ENCODE measurements around the gene TSTD1.
"Not testable (repeated sequence)": the region's sequence is repeated elsewhere in the genome, so short reads cannot be mapped to it uniquely, and the experiment has no call there.

TSTD1 gene

DNA sequence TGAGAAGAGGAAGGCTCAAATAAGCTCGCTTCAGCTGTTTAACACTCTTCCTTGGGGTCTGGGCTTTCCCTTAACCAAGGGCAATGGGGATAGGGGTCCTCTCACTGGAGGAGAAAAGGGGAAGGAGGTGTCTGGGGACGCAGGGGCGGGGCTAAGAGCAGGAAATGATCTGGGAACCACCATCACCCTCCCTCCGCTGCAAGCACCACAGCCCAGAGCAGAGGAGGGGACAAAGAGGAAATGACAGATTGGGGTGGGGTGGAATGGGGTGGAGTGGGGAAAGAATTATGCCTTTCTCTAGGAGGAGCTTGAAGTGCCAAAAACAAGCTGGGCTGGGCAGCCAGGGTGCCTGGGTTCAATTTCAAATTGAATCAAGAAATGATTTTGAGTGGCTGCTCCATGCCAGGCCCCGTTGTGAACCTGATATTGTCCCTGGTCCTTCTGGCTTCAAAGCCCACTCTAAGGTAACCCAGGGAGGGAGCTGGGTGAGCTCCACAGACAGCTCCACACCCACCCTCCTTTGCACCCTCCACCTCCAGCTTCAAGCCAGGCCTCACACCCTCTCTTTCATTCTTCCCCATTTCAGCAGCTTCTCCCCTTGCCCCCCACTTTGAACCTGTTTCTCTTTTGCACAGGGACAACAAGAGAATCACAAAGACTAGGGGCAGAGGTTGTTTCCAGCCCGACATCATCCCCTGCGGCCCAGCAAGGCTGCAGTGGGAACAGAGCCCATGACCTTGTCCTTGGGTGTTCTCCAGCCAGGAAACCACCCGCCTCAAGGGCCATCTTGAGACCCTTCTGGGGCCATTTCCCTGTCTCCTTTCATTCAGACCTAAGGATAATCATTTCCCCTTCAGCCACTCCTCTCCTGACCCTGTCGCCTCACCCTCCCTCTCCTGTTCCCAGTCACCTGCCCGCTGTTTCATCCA lies 29.8 kb upstream of the TSTD1 start:
- no peak for DNase-seq

DNA sequence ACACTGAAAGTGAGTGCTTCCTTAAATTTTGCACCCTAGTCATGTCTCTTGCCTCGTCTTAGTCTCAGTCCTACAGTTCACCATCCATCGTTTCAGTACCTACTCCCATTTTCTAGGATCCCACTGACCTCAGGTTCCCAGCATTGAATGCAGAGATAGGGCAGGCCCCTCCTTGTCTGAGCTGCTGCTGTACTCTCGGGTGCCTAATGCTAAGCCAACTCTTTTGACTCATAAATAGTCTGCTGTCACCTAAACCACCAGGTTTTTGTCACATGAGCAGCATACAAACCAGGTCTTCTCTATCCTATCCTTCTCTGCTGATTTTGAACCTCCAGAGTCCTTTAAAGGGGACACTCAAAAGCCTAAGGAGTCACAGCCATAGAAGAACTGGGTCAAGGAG lies 27.9 kb upstream of the TSTD1 start:
- DNase-seq, result no peak

DNA sequence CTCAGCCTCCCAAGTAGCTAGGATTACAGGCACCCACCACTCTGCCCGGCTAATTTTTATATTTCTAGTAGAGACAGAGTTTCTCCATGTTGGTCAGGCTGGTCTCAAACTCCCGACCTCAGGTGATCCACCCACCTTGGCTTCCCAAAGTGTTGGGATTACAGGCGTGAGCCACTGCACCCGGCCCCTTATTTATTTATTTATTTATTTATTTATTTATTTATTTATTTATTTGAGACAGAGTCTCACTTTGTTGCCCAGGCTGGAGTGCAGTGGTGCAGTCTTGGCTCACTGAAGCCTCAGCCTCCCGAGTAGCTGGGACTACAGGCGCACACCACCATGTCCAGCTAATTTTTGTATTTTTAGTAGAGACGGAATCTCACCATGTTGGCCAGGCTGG lies 26.9 kb upstream of the TSTD1 start:
- DNase-seq, result not testable (repeated sequence)

DNA sequence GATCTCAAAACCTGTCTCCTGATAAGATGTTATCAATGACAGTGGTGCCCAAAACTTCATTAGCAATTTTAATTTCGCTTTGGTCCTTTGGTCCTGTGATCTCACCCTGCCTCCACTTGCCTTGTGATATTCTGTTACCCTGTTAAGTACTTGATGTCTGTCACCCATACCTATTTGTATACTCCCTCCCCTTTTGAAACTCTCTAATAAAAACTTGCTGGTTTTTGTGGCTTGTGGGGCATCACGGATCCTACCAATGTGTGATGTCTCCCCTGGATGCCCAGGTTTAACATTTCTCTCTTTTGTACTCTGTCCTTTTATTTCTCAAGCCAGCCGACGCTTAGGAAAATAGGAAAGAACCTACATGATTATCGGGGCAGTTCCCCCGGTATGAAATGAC lies 25.2 kb upstream of the TSTD1 start:
- not testable (repeated sequence) for DNase-seq

DNA sequence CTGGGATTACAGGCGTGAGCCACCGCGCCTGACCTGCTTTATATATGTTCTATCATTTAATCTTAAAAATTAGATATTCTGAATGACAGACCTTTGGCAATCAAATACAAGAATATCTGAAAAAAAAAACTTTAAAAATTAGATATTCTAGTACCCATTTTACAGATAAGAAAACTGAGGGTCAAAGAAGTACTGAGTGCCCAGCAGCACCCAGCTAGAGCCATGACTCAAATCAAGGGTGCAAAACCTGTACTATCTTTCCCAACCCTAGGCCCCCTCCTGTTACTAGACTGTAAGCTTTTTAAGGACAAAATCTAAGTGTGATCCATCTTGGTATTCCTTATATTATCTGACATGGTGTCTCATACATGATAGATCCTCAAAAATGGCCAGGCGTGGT lies 22.7 kb upstream of the TSTD1 start:
- DNase-seq, result no peak

DNA sequence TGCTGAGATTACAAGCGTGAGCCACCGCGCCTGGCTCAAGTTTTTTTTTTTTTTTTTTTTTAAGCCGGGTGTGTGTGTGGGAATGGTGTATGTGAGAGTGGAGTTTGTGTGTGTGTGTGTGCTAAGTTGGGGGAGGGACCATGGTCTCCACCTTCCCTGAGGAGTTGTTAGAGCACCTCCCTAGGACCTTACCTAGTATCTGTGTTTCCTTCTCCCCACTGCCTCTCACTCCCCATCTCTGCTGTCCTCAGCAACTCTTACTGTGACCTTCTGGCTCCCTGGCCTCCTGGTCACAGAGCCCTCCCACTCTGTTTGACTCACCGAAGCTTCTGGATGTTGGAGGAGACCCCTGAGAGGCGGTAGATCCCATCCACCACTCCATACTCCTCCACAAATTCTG lies 20.5 kb upstream of the TSTD1 start:
- no peak for DNase-seq

DNA sequence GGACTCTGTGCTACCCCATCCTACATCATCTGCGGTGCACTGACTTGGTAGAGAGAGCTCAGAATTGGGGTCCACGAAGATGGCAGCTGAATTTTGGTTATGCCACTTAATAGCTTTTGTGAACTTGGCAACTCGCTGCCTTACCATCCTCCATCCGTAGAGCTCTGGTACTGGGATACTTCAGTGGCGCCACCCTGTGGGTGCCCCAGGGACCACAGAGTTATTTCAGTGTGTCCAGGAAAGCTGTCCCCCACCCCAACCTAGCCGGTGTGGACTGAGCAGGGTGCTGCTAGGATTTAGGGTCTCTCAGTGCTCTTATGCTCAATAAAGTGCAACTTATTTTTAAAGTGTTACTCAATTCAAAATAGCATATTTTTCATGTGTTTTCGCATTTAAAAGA lies 16.0 kb upstream of the TSTD1 start:
- DNase-seq, result no peak

DNA sequence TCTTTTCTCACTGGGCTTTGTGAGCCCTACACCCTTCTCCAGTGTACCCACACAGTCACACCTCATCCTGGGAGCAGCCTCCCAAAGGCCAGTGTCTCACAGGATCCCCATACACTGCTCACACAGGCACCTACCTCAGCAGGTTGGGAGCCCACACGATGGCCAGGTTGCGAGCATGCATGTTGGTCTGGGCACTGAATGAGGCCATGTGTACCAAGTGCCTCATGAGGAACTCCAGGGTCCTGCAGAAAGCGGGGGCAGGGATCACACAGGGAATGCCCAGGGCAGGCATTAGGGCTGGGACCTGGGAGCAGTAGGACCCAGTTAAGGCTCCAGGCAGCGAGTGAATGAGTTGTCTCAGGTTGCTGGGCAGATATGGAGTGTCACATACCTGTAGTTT lies 15.5 kb upstream of the TSTD1 start:
- no peak for DNase-seq

DNA sequence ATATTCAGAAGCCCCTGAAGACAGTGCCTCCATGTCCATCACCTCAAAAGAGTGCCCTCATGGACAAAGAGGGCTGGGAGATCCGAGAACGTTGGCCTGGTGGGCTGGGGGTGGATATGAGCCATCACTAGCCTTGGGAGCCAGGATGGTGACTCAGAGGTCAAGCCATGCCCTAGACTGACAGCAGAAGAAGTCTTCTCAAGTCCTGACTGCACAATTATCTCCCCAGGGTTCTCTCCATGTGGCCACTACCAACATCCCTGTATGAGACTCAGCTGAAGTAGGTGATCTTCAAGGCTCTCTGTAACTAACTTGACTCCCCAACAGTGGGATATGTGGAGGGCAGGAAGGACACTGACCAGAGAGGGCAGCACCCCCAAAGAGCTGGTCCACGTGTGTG lies 14.1 kb upstream of the TSTD1 start:
- DNase-seq, result no peak

DNA sequence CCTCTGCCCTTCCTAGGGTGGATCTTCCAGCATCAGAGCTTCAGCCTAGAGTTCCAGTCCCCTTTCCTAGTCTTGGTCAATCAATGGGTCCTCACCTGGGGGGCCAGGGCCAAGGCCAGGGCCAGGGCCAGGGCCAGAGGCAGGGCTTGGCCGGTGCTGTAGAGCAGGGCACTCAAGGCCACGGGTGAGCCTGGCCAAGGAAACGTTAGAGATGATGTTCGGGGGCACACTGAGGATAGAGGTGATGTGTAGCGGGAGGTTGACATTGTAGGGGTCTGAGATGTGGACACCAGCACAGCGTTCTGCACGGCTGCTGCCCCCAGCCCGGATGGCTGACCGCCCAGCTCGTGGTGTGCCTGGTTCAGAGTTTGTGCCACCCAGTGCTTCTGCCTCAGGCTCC lies 12.5 kb upstream of the TSTD1 start:
- DNase-seq, result no peak

DNA sequence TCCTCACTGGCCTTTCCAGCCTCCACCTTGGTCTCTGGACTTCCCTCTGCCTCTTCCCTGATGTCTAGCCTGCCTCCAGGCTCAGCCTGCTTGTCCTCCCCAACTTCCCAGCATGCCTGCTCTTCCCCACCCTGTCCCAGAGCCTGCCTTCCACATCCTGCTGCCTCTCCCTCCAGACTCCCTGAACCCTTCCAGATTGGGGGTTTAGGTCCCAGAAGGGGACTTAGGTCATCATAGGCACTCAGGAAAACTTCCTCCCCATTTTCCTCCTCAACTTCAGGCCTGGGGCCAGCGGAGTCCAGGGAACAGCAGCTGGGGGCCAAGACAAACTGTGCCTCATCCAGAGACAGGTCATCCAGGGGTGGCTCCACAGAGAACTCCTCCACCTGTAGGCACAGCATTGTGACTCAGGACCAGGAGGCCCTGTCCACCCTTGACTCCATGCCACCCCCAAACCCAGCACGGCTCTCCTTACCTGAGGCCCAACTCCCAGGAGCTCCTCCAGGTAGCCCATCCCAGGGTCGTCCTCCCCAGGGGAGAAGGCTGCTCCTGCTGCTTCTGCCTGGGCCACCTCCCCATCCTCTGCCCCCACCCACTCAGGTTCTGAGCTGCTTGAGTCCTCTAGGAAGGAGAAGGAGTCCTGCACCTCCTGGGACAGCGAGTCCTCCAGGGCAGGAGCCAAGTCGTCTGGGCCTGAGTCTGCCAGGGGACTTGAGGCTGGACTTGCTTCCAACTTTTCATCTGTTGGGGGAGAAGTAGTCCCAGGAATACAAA lies 10.4 kb upstream of the TSTD1 start:
- DNase-seq, result no peak

DNA sequence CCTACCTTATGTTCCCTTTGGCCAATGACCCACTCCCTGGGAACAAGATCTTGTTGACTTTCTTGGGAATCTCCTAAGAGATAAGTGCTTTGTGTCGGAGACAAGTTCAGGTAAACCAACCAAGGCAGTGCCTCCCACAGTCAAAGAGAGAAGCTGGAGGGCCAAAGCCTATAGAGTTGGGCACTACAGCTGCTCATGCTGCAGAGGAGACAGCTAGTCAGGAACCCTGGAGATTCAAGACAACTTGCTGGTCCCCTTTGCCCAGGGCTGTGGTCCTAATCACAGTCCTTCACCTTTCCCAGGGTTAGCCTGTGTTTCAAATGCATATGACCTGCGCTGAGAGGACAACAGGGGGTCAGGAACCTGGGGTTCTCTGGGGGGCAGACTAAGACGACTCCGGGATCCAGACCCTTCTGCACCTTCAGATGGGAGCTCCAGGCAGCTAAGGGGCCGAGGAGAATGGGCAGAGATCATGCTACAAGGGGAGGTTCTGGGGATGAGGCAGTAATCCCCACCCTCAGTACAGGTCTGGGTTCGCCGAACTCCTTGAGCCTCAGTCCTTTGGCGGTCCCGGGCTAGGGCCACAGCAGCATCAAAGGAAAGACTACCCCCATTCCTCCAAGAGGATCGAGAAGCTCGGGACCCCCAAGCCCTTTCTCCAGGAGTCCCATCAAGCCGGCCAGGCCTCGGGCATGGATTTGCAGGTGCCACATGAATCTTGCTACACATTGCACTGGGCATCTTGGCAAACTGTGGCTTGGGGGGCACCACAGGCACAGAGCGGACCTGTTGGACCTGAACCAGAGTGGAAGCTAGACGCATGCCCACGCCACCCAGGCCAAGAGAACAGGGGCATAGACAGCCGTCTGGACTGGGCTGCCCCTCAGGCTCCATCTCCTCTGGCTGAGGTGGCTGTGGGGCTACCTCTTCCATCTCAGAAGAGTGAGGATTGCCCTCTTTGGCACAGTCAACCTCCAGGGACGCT lies 9.0 kb upstream of the TSTD1 start:
- DNase-seq, result no peak

DNA sequence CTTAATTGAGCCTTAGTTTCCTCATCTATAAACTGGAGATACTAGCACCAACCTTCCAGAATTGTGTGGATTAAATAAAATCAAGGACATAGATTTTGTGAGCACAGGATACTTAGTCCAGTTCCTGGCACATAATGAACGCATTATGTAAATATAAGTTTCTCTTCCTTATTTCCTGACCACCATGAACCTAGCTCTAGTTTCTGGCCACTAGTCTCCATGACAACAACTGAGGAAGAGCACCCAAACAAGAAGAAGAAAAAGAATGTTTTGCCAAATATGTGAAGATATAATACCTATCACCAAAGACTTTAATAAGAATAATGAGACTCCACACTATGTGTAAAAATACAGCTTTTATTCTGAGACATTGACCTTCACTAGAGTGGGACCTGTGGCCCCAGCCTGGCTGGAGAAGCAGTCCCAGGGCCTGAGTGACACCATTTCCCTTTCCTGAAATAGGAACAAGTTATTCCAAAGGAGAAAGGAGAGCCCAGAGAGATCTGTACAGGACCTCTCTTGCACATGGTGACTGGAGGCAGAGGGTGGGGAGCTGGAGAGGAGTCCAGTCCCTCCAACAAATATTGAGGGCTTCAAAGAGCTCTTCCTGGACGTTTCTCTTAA lies 8.0 kb upstream of the TSTD1 start:
- peak; percentile 38 for DNase-seq

DNA sequence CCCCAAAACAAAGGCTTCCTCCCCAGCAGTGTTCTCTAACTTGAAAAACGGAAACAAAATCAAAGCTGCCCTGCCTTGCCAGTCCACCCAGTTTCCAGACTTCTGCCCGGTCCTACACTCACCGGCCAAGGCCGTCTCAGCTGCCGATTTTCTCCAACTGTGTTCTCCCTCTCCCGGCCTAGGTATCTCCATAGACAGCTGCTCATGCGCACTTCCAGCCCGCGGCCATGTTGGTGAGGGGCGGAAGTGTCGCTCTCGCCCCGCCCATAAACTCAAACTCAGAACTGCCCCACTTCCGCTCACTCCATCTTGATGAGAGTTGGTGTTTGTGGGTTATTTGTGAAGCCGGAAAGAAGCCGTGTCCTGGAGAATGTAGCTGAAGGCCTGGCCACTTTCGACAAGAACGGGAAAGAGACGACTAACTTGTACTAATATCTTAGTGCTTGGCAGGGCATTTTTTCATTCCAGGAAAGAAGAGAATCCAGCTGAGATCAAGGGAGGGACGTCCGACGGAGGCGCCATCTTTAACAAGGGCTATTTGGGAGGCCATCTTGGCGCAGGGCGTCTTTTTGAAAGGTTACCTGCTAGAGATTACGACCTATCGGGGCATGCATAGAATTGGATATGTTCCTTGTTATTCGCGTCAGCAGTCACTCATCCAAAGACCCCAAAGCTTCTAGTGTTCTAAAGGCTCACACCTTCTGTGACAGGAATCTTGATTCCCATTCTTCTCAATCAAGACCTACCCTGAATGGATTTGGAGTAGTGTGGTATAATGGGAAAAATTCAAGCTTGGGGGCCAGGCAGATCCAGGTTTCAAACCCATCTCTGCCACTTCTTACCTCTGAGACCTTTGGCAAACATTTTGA lies 7.2 kb upstream of the TSTD1 start, which contains the start of gene USF1:
USF1 (minus strand) TSS at position 242 of the 869 bp plus-strand sequence. CDS start 2,702 bp downstream, outside the sequence.
- DNase-seq, result peak; percentile 98

DNA sequence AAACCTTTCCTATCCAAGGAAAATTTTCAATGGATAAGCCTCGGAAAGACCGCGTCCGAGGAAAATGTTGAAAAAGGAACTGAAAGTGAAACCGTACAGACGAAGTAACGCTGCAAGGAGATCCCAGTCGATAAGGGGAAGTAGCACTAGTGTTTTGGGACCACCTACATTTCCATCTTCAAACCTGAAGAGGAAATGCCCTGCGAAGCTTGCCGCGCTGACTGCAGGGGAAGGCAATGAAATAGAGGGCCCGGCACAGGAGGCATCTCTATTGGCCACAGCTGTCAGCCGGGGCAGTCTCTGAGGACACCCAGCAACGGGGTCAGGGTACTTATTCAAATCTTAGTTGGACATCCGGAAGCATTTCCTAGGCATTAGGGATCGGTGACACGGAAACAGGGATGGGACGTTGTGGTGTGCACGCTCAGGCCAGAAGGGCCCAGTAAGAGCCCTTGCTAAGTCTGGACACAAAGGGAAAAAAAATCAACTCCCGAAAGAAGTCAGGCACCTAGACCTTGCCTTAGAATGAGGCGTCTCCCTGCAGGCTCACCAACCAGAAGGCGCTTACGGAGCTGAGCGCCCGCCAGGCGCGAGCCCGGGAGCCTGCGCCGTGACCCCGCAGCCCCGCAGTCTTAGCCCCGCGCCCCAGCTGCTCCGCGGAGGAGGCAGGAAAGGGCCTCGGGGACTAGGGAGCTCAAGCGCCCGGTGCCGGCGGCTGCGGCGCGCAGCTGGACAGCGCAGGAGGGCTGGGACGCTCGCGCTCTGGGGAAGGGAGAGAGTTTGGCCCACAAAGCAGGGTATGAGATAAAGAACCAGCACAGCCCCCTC lies 6.4 kb upstream of the TSTD1 start:
- DNase-seq, result peak; percentile 44

DNA sequence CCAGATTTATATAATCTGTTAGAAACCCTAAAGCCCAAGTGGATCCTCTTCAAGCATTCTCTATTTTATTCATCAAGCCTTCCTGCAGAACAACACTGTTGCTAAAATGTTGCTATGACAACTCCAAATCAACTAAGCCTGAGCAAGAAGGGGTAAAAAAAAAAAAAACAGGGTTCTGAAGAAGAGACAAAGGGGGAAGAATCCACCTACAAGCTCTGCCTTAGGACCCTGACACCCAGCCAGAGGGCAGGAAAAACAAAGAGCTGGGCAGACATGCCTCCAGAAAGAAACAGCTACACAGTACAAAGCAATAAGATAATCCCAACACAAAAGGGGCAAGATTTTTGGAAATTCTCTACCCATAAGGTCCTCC lies 5.8 kb upstream of the TSTD1 start:
- no peak for DNase-seq

DNA sequence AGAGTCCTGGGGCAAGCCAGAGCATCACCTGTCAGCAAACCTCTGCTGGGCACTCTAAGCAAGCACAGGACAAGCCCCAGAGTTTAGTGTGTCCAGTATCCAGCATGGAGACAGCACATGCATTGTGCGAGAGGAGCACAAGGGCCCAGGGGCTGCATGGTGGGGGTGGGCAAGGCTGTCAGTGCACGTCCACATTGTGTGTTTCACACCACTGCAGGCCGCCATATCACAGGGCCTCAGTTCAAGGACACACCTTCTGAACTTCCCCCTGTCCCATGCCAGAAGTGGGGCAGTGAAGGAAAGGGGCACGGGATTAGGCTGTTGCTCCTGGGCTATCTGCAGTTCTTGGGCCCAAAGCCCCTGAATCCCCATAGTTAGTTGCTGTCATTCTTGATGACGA lies 782 bp upstream of the TSTD1 start:
- DNase-seq, result no peak

DNA sequence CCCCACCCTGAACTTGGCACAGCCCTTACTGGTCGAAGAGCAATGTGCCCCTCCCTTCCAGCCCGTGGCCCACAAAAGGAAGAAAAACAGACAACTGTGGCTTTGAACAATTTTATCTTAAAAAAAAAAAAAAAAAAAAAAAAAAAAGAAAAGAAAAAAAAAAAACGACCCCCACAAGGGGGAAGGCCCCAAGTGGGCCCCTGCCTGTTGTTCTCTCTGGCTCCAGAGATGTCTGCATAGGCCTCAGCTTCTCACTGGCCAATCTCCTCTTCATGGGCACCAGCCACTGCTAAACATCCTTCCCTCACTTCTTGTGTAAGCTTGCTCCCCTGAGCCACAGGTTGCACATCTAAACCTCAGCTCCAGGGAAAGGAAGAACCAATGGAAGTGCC lies 386 bp upstream of the TSTD1 start:
- DNase-seq, result no peak

DNA sequence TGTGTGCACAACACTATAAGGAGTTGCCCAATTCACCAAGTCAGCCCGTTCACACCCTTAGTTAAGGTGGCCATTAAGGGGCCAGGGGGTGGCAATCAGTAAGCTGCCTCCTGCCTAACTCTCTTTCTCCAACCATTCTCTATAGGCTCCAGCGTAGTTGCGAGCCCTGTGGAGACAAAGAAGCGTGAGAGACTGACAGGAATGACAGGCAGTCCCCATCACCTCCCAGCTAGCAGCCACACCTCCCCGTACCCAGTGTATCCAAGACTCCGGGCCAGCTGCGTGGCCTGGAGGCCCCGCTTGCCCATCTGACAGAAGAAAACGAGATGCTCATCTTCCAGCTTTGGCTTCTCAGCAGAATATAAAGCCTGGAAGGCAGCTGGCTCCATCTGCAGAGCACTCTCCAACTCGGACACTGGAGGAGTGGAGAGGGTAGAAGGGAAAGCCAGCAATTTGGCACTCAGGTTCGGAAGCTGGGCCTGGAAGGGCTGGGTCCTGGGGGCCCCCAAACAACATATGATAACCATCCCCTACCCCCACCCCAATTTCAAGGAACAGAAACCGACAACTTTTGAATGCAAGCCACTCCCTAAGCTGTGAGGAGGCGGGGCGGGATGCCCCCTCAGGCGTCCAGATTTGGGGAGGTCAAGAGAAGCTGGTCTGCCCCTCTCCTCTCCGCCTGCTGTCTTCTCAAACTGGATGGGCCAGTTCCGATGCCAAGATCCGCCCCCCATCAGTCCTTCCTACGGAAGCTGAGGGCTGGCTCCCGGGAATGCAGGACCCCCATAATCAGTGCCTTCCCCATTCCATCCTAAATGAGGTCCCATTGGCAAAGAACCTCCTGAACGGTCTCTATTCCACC lies 872 bp downstream of the TSTD1 start:
- no peak for DNase-seq

Data from NCI-H1694 treated with DMSO at 0.1 percent for 48 hours (cell line).